Measurements from ENCODE around the gene ZBTB2. TPM values are rescaled to one million over a fixed set of nuclear protein-coding genes. Genes with fewer than 3 reads are reported as not detected.
"Not testable (repeated sequence)": the region's sequence is repeated elsewhere in the genome, so short reads cannot be mapped to it uniquely, and the experiment has no call there.

ZBTB2 gene
- total RNA-seq, 4 donors from 2014 or later = 2.4 to 9.6 (median 7.6) TPM

- intact Hi-C loops (cut with DNase I; ENCODE audit: low total_unique reads) (loop anchor here (5.0 kb wide), 1 partner anchor 78 kb away; no protein-coding TSS in a partner anchor), in situ Hi-C loops (cut with MboI; ENCODE audit: low pct_ligation_motif_present in 1 of 4, low pct_unique_long_range_greater_than_20kb in 1 of 4, low sequenced_read_pairs in 3 of 4) (loop anchor here in 3 of 4 donors (5.0 to 10.0 kb wide), 2 partner anchors 305 to 308 kb away; no protein-coding TSS in a partner anchor)
- H3K27ac ChIP-seq = peak overlapping the region in 2 of 4 donors; percentile 18 to 19
- peaks cover 7% of the 10 kb centered on the region for H3K27me3 ChIP-seq
- no peaks in the 10 kb centered on the region for H3K9me3 ChIP-seq
- H3K4me1 ChIP-seq = peaks cover 11 to 18% (median 14%) of the 10 kb centered on the region in 4 donors
- TF ChIP-seq POLR2AphosphoS5 (IDR thresholded peaks at IDR 0.05) (no peak), EP300 (IDR thresholded peaks at IDR 0.05; ENCODE audit: low read depth) (no peak), POLR2A (IDR thresholded peaks at IDR 0.05) (no peak)
- TF ChIP-seq, protein P1, sequence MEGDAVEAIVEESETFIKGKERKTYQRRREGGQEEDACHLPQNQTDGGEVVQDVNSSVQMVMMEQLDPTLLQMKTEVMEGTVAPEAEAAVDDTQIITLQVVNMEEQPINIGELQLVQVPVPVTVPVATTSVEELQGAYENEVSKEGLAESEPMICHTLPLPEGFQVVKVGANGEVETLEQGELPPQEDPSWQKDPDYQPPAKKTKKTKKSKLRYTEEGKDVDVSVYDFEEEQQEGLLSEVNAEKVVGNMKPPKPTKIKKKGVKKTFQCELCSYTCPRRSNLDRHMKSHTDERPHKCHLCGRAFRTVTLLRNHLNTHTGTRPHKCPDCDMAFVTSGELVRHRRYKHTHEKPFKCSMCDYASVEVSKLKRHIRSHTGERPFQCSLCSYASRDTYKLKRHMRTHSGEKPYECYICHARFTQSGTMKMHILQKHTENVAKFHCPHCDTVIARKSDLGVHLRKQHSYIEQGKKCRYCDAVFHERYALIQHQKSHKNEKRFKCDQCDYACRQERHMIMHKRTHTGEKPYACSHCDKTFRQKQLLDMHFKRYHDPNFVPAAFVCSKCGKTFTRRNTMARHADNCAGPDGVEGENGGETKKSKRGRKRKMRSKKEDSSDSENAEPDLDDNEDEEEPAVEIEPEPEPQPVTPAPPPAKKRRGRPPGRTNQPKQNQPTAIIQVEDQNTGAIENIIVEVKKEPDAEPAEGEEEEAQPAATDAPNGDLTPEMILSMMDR (IDR thresholded peaks at IDR 0.05) = no peak
- WGBS, 2 donors (ENCODE audit: low coverage in 1 of 2) = 89 to 90% methylated on average over 6 to 7 of the region's 7 CpGs
- no peak overlapping the region for H3K4me3 ChIP-seq
- no peak for DNase-seq
- H3K36me3 ChIP-seq = no peaks in the 10 kb centered on the region
Measured at GRCh38 chr6:151320140-151320539, 71.2 kb downstream of the ZBTB2 start.

DNA sequence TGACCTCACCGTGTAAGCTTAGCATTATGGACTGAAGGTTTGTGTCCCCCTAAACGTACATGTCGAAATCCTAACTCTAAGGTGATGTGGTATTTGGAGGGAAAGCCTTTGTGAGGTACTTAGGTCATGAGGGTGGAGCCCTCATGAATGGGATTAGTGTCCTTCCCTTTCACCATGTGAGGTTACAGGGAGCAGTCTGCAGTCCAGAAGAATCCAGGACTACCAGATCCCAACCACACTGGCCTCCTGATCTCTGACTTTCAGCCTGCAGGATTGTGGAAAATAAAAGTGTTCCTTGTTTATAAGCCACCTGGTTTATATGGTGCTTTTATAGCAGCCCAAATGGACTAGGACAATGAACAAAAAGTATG, 73.4 kb downstream of the ZBTB2 start:
- no peaks in the 10 kb centered on the region for H3K36me3 ChIP-seq
- intact Hi-C loops (cut with DNase I; ENCODE audit: low total_unique reads) = no loop called here
- TF ChIP-seq, protein P1 (IDR thresholded peaks at IDR 0.05) = no peak
- no peak for TF ChIP-seq POLR2A (IDR thresholded peaks at IDR 0.05)
- peak in 1 of 3 donors; percentile 46 for TF ChIP-seq POLR2AphosphoS5 (IDR thresholded peaks at IDR 0.05)
- no peak for TF ChIP-seq EP300 (IDR thresholded peaks at IDR 0.05; ENCODE audit: low read depth)
- DNase-seq = no peak
- no peaks in the 10 kb centered on the region for H3K9me3 ChIP-seq
- no peaks in the 10 kb centered on the region for H3K27me3 ChIP-seq
- peaks cover 0 to 4% (median 0%) of the 10 kb centered on the region in 4 donors for H3K4me1 ChIP-seq
- peak overlapping the region; percentile 64 to 81 (median 73) for H3K27ac ChIP-seq
- 68% methylated on average over 3 of the region's 3 CpGs; no CpG with 5 or more reads in 1 of the 2 donors for WGBS, 2 donors (ENCODE audit: low coverage in 1 of 2)
- in situ Hi-C loops (cut with MboI; ENCODE audit: low pct_ligation_motif_present in 1 of 4, low pct_unique_long_range_greater_than_20kb in 1 of 4, low sequenced_read_pairs in 3 of 4) = no loop called here
- no peak overlapping the region for H3K4me3 ChIP-seq

GRCh38 chr6:151317103-151317994, 74.0 kb downstream of the ZBTB2 start:
- no peaks in the 10 kb centered on the region for H3K36me3 ChIP-seq
- peak overlapping the region; percentile 64 to 81 (median 73) for H3K27ac ChIP-seq
- no peaks in the 10 kb centered on the region for H3K27me3 ChIP-seq
- peaks cover 0 to 4% (median 0%) of the 10 kb centered on the region in 4 donors for H3K4me1 ChIP-seq
- WGBS, 2 donors (ENCODE audit: low coverage in 1 of 2) = 56 to 80% methylated on average over 2 of the region's 2 CpGs
- TF ChIP-seq, protein P1 (IDR thresholded peaks at IDR 0.05) = no peak
- no peak for TF ChIP-seq EP300 (IDR thresholded peaks at IDR 0.05; ENCODE audit: low read depth)
- no peak for TF ChIP-seq POLR2A (IDR thresholded peaks at IDR 0.05)
- no peak for TF ChIP-seq POLR2AphosphoS5 (IDR thresholded peaks at IDR 0.05)
- intact Hi-C loops (cut with DNase I; ENCODE audit: low total_unique reads) = no loop called here
- H3K4me3 ChIP-seq = no peak overlapping the region
- no peak for DNase-seq
- no peaks in the 10 kb centered on the region for H3K9me3 ChIP-seq
- in situ Hi-C loops (cut with MboI; ENCODE audit: low pct_ligation_motif_present in 1 of 4, low pct_unique_long_range_greater_than_20kb in 1 of 4, low sequenced_read_pairs in 3 of 4) = no loop called here

DNA sequence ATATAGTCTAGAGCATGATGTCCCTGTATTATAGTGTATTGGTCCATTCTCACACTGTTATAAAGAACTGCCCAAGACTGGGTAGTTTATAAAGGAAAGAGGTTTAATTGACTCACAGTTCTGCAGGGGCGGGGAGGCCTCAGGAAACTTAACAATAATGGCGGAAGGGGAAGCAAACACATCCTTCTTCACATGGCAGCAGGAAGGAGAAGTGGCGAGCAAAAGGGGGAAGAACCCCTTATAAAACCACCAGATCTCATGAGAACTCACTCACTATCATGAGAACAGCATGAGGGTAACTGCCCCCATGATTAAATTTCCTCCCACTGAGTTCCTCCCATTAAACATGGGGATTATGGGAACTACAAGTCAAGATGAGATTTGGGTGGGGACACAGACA, 75.7 kb downstream of the ZBTB2 start:
- H3K27ac ChIP-seq = peak overlapping the region in 1 of 4 donors; percentile 20
- H3K36me3 ChIP-seq; H3K4me3 ChIP-seq; in situ Hi-C loops (cut with MboI; ENCODE audit: low pct_ligation_motif_present in 1 of 4, low pct_unique_long_range_greater_than_20kb in 1 of 4, low sequenced_read_pairs in 3 of 4); H3K9me3 ChIP-seq; H3K4me1 ChIP-seq; intact Hi-C loops (cut with DNase I; ENCODE audit: low total_unique reads); DNase-seq; H3K27me3 ChIP-seq: not testable (repeated sequence)
- WGBS, 2 donors (ENCODE audit: low coverage in 1 of 2) = 78 to 80% methylated on average over 2 to 3 of the region's 3 CpGs

Small RNAs within 50 kb of the gene (small RNA-seq; reads per million reads assigned to genes)
- gene RF00019 = 0 reads per million in 4 donors

Other genes with a start within 250 kb of the ZBTB2 start
- gene AKAP12, start 151.6 kb downstream of the ZBTB2 start, total RNA-seq = 10 to 100 TPM; 25.7 to 61.7 (median 53.1) TPM
- 10 to 100 TPM in 2 of 4 donors, 1 to 10 TPM in 2; 5.6 to 29.2 (median 17.5) TPM for gene RMND1, start 60.6 kb upstream of the ZBTB2 start, total RNA-seq
- 1 to 10 TPM in 3 of 4 donors, not detected in 1; 1.5 to 6.2 (median 5.2) TPM for gene CCDC170, start 102.5 kb upstream of the ZBTB2 start, total RNA-seq

Data from transverse colon (tissue), 4 donors.